ENCODE results near the gene PUM2.

The PUM2 gene

GRCh38 chr2:20356042-20356441 lies 5.4 kb upstream of the PUM2 start:
- Mint-ChIP-seq H3K36me3 (no peaks in the 10 kb centered on the region), H3K4me1 (no peaks in the 10 kb centered on the region), H3K27ac (no peak overlapping the region), H3K9me3 (no peaks in the 10 kb centered on the region), H3K4me3 (no peak overlapping the region)
- DNase-seq (ENCODE audit: low spot score in 2 of 2) (no peak), ATAC-seq (no peak)

GRCh38 chr2:20355131-20355530 lies 4.5 kb upstream of the PUM2 start:
- no peaks in the 10 kb centered on the region for H3K9me3 Mint-ChIP-seq
- no peak for DNase-seq (ENCODE audit: low spot score in 2 of 2)
- H3K36me3 Mint-ChIP-seq, result no peaks in the 10 kb centered on the region
- H3K4me1 Mint-ChIP-seq, result no peaks in the 10 kb centered on the region
- ATAC-seq, result no peak
- H3K4me3 Mint-ChIP-seq, result no peak overlapping the region
- no peak overlapping the region for H3K27ac Mint-ChIP-seq

GRCh38 chr2:20353241-20353992 lies 2.8 kb upstream of the PUM2 start:
- H3K4me1 Mint-ChIP-seq, result peaks cover 6% of the 10 kb centered on the region
- ATAC-seq, result no peak

GRCh38 chr2:20352581-20353216 lies 2.1 kb upstream of the PUM2 start:
- ATAC-seq, result no peak
- Mint-ChIP-seq H3K4me1 (peaks cover 10% of the 10 kb centered on the region), H3K9me3 (no peaks in the 10 kb centered on the region), H3K27ac (no peak overlapping the region), H3K36me3 (peaks cover 23% of the 10 kb centered on the region), H3K4me3 (no peak overlapping the region)
- DNase-seq (ENCODE audit: low spot score in 2 of 2), result no peak

More at GRCh38 chr2:20353241-20353992, 2.8 kb upstream of the PUM2 start:
- DNase-seq (ENCODE audit: low spot score in 2 of 2), result no peak
- Mint-ChIP-seq H3K9me3 (no peaks in the 10 kb centered on the region), H3K27ac (no peak overlapping the region), H3K36me3 (peaks cover 16% of the 10 kb centered on the region), H3K4me3 (no peak overlapping the region)

GRCh38 chr2:20352230-20352578 lies 1.6 kb upstream of the PUM2 start:
- DNase-seq (ENCODE audit: low spot score in 2 of 2) (no peak), ATAC-seq (no peak)
- peaks cover 13% of the 10 kb centered on the region for H3K4me1 Mint-ChIP-seq
- H3K27ac Mint-ChIP-seq, result no peak overlapping the region
- H3K4me3 Mint-ChIP-seq, result no peak overlapping the region
- H3K36me3 Mint-ChIP-seq, result peaks cover 28% of the 10 kb centered on the region
- H3K9me3 Mint-ChIP-seq, result no peaks in the 10 kb centered on the region

- H3K27ac Mint-ChIP-seq, result no peak overlapping the region
- no peak for DNase-seq (ENCODE audit: low spot score in 2 of 2)
Measured at GRCh38 chr2:20351555-20352229, 1.0 kb upstream of the PUM2 start.

GRCh38 chr2:20350041-20350712 lies 467 bp downstream of the PUM2 start:
- Mint-ChIP-seq H3K36me3 (peaks cover 49% of the 10 kb centered on the region), H3K4me1 (peaks cover 32% of the 10 kb centered on the region), H3K4me3 (no peak overlapping the region), H3K9me3 (no peaks in the 10 kb centered on the region), H3K27ac (no peak overlapping the region)
- peak; percentile 56 to 88 for DNase-seq (ENCODE audit: low spot score in 2 of 2)
- ATAC-seq, result peak; percentile 53

More at GRCh38 chr2:20351555-20352229, 1.0 kb upstream of the PUM2 start:
- Mint-ChIP-seq H3K4me1 (peaks cover 17% of the 10 kb centered on the region), H3K4me3 (no peak overlapping the region), H3K36me3 (peaks cover 34% of the 10 kb centered on the region), H3K9me3 (no peaks in the 10 kb centered on the region)
- ATAC-seq, result no peak

GRCh38 chr2:20349513-20349921 lies 1.1 kb downstream of the PUM2 start:
- no peak for ATAC-seq
- H3K9me3 Mint-ChIP-seq, result no peaks in the 10 kb centered on the region
- H3K4me3 Mint-ChIP-seq, result no peak overlapping the region
- peaks cover 36% of the 10 kb centered on the region for H3K4me1 Mint-ChIP-seq
- H3K27ac Mint-ChIP-seq, result no peak overlapping the region
- DNase-seq (ENCODE audit: low spot score in 2 of 2), result no peak
- peaks cover 51% of the 10 kb centered on the region for H3K36me3 Mint-ChIP-seq

- Mint-ChIP-seq H3K36me3 (peaks cover 51% of the 10 kb centered on the region), H3K27ac (no peak overlapping the region), H3K4me3 (no peak overlapping the region), H3K4me1 (peaks cover 46% of the 10 kb centered on the region), H3K9me3 (no peaks in the 10 kb centered on the region)
- ATAC-seq (no peak), DNase-seq (ENCODE audit: low spot score in 2 of 2) (no peak)
Measured at GRCh38 chr2:20348542-20348941, 2.1 kb downstream of the PUM2 start.

GRCh38 chr2:20346565-20347381 lies 3.9 kb downstream of the PUM2 start:
- Mint-ChIP-seq H3K4me1 (peaks cover 55% of the 10 kb centered on the region), H3K4me3 (no peak overlapping the region), H3K36me3 (peaks cover 58% of the 10 kb centered on the region), H3K27ac (peak overlapping the region; percentile 21), H3K9me3 (no peaks in the 10 kb centered on the region)
- DNase-seq (ENCODE audit: low spot score in 2 of 2), result no peak
- ATAC-seq, result no peak

GRCh38 chr2:20343128-20343527 lies 7.5 kb downstream of the PUM2 start:
- H3K9me3 Mint-ChIP-seq, result no peaks in the 10 kb centered on the region
- peaks cover 64% of the 10 kb centered on the region for H3K4me1 Mint-ChIP-seq
- H3K4me3 Mint-ChIP-seq, result no peak overlapping the region
- DNase-seq (ENCODE audit: low spot score in 2 of 2), result no peak
- ATAC-seq, result peak; percentile 88
- H3K27ac Mint-ChIP-seq, result no peak overlapping the region
- H3K36me3 Mint-ChIP-seq, result peaks cover 55% of the 10 kb centered on the region

- no peak overlapping the region for H3K27ac Mint-ChIP-seq
- DNase-seq (ENCODE audit: low spot score in 2 of 2) (no peak), ATAC-seq (no peak)
- no peak overlapping the region for H3K4me3 Mint-ChIP-seq
- H3K9me3 Mint-ChIP-seq, result no peaks in the 10 kb centered on the region
- H3K36me3 Mint-ChIP-seq, result peaks cover 41% of the 10 kb centered on the region
- H3K4me1 Mint-ChIP-seq, result peaks cover 67% of the 10 kb centered on the region
Measured at GRCh38 chr2:20339012-20339411, 11.6 kb downstream of the PUM2 start.

GRCh38 chr2:20334605-20335203 lies 15.9 kb downstream of the PUM2 start:
- ATAC-seq, result peak; percentile 46
- H3K27ac Mint-ChIP-seq, result peak overlapping the region; percentile 58

GRCh38 chr2:20333738-20334137 lies 16.9 kb downstream of the PUM2 start:
- no peak for DNase-seq (ENCODE audit: low spot score in 2 of 2)
- peak; percentile 48 for ATAC-seq
- Mint-ChIP-seq H3K9me3 (peaks cover 5% of the 10 kb centered on the region), H3K4me3 (no peak overlapping the region), H3K27ac (no peak overlapping the region), H3K36me3 (peaks cover 63% of the 10 kb centered on the region), H3K4me1 (peaks cover 93% of the 10 kb centered on the region)

More at GRCh38 chr2:20334605-20335203, 15.9 kb downstream of the PUM2 start:
- no peak for DNase-seq (ENCODE audit: low spot score in 2 of 2)
- Mint-ChIP-seq H3K36me3 (peaks cover 63% of the 10 kb centered on the region), H3K9me3 (peaks cover 4% of the 10 kb centered on the region), H3K4me1 (peaks cover 83% of the 10 kb centered on the region), H3K4me3 (peak overlapping the region; percentile 43)

Measured in stimulated activated effector memory CD8-positive, alpha-beta T cell treated with anti-CD3 and anti-CD28 coated beads, Interleukin-12 subunit alpha, Interleukin-12 subunit beta, amount 100 ng/mL, for 72 hours (primary cell).